Liver (tissue), 9 donors: ENCODE measurements around the gene IL10. TPM values are rescaled to one million over a fixed set of nuclear protein-coding genes. Genes with fewer than 3 reads are reported as not detected.

Source experiments
- DNase-seq: peaks from one replicate; pipeline ENCODE4 v3.0.0-alpha.2; 2017; ENCODE audit warnings: low spot score
- H3K27ac ChIP-seq, 2 donors: one replicate each; pipeline ENCODE4 v1.7.0; 2013; ENCODE audit warnings: inconsistent platforms in 2 of 2, low read length in 2 of 2, control low read depth in 1 of 2, low read depth in 1 of 2, mild to moderate bottlenecking in 1 of 2
- H3K27me3 ChIP-seq, 4 donors: one replicate each; pipeline versions ENCODE4 v1.6.1 to v1.7.0; 2013; ENCODE audit warnings: low read length in 3 of 4, inconsistent platforms in 1 of 4, mild to moderate bottlenecking in 1 of 4, moderate library complexity in 1 of 4; ENCODE audit not compliant: control insufficient read depth in 4 of 4, insufficient read depth in 4 of 4
- H3K36me3 ChIP-seq, 4 donors: one replicate each; pipeline versions ENCODE4 v1.6.1 to v1.7.0; 2013; ENCODE audit warnings: low read length in 3 of 4, mild to moderate bottlenecking in 3 of 4, low read depth in 1 of 4, moderate library complexity in 1 of 4; ENCODE audit not compliant: control insufficient read depth in 4 of 4, insufficient read depth in 3 of 4
- H3K4me1 ChIP-seq, 4 donors: one replicate each; pipeline versions ENCODE4 v1.6.1 to v1.7.0; 2013; ENCODE audit warnings: low read length in 3 of 4, mild to moderate bottlenecking in 3 of 4, moderate library complexity in 1 of 4; ENCODE audit not compliant: control insufficient read depth in 4 of 4, insufficient read depth in 4 of 4
- H3K4me3 ChIP-seq, 3 donors: one replicate each; pipeline versions ENCODE4 v1.6.1 to v1.7.0; 2013; ENCODE audit warnings: low read length in 3 of 3, control low read depth in 1 of 3, low read depth in 1 of 3, mild to moderate bottlenecking in 1 of 3
- H3K9ac ChIP-seq, 2 donors: one replicate each; pipeline ENCODE4 v1.7.0; 2013; ENCODE audit warnings: low read length in 2 of 2, mild to moderate bottlenecking in 2 of 2, moderate library complexity in 2 of 2, control low read depth in 1 of 2, low read depth in 1 of 2
- H3K9me3 ChIP-seq, 4 donors: one replicate each; pipeline versions ENCODE4 v1.6.1 to v1.7.0; 2013; ENCODE audit warnings: low read length in 3 of 4; ENCODE audit not compliant: control insufficient read depth in 4 of 4
- EGR1 ChIP-seq, 2 donors: IDR thresholded peaks; 2 replicates each; pipeline ENCODE4 v1.6.1; 2016 to 2018; ENCODE audit warnings: antibody characterized with exemption in 2 of 2, low read depth in 2 of 2
- FOXA1 ChIP-seq: IDR thresholded peaks from 2 replicates; pipeline ENCODE4 v1.6.1; 2016; ENCODE audit warnings: antibody characterized with exemption
- FOXA2 ChIP-seq: IDR thresholded peaks from 2 replicates; pipeline ENCODE4 v1.6.1; 2016; ENCODE audit warnings: antibody characterized with exemption
- GABPA ChIP-seq, 2 donors: IDR thresholded peaks in 1 of 2; conservative IDR thresholded peaks in 1 of 2; 2 replicates each; pipeline ENCODE4 v1.6.1; 2016; ENCODE audit warnings: antibody characterized with exemption in 2 of 2, mild to moderate bottlenecking in 1 of 2, moderate library complexity in 1 of 2
- HNF4A ChIP-seq, 2 donors: conservative IDR thresholded peaks; 2 replicates each; pipeline ENCODE4 v1.6.1; 2016; ENCODE audit warnings: antibody characterized with exemption in 2 of 2, mild to moderate bottlenecking in 2 of 2
- JUND ChIP-seq, 2 donors: IDR thresholded peaks; 2 replicates each; pipeline ENCODE4 v1.6.1; 2016; ENCODE audit warnings: antibody characterized with exemption in 2 of 2
- NR2F2 ChIP-seq: IDR thresholded peaks from 2 replicates; pipeline ENCODE4 v1.6.1; 2016; ENCODE audit warnings: antibody characterized with exemption
- RAD21 ChIP-seq, 2 donors: IDR thresholded peaks; 2 replicates each; pipeline ENCODE4 v1.6.1; 2016; ENCODE audit warnings: antibody characterized with exemption in 2 of 2, mild to moderate bottlenecking in 2 of 2
- RXRA ChIP-seq, 2 donors: IDR thresholded peaks; 2 replicates each; pipeline ENCODE4 v1.6.1; 2017 to 2018; ENCODE audit warnings: antibody characterized with exemption in 2 of 2, mild to moderate bottlenecking in 1 of 2
- SP1 ChIP-seq: IDR thresholded peaks from 2 replicates; pipeline ENCODE4 v1.6.1; 2018; ENCODE audit warnings: antibody characterized with exemption, mild to moderate bottlenecking
- TAF1 ChIP-seq: conservative IDR thresholded peaks from 2 replicates; pipeline ENCODE4 v1.6.1; 2016; ENCODE audit warnings: antibody characterized with exemption, mild to moderate bottlenecking
- YY1 ChIP-seq: IDR thresholded peaks from 2 replicates; pipeline ENCODE4 v1.6.1; 2016; ENCODE audit warnings: antibody characterized with exemption, mild to moderate bottlenecking
- WGBS: extraction: QIAGEN DNeasy Blood & Tissue Kit; methylation state at CpG from one replicate; pipeline ENCODE4 v1.1.7; 2013; 5-methylcytosine and 5-hydroxymethylcytosine counted together
- polyA plus RNA-seq, 2 donors: library from polyadenylated mRNA; stranded (reverse) in 1 of 2; unstranded in 1 of 2; fragments of 200-250 nt in 1 of 2; fragments of >200 nt in 1 of 2; fragmentation: Nextera tagmentation in 1 of 2; extraction: Ambion mirVana in 1 of 2; gene quantifications; one replicate each; pipeline versions ENCODE4 v1.2.1 to v1.2.3, GENCODE V29; 2013 to 2015
- total RNA-seq, 2 donors: library from RNA; depleted of rRNA; stranded (reverse); fragments of >200 nt; gene quantifications; one replicate each; pipeline ENCODE4 v1.2.3, GENCODE V29; 2014
- TF ChIP-seq, protein P1 (sequence below): IDR thresholded peaks from 2 replicates; pipeline ENCODE4 v1.6.1; 2016; ENCODE audit warnings: antibody characterized with exemption
- TF ChIP-seq, protein P2 (sequence below): IDR thresholded peaks from 2 replicates; pipeline ENCODE4 v1.6.1; 2016; ENCODE audit warnings: antibody characterized with exemption, mild to moderate bottlenecking
- TF ChIP-seq, protein P3 (sequence below): fragments of 150-350 bp; IDR thresholded peaks from 2 replicates; pipeline ENCODE4 v1.5.1; 2017; ENCODE audit warnings: improper control_type of control experiment, low read depth, low read length; ENCODE audit not compliant: missing input control
- TF ChIP-seq, protein P4 (sequence below): IDR thresholded peaks from 2 replicates; pipeline ENCODE4 v1.6.1; 2016; ENCODE audit warnings: antibody characterized with exemption
- TF ChIP-seq, protein P5 (sequence below): IDR thresholded peaks from 2 replicates; pipeline ENCODE4 v1.6.1; 2016; ENCODE audit warnings: antibody characterized with exemption
- donor health status: healthy.
- donor health status: healthy.
- donor health status: healthy.
- donor health status: healthy.
- donor health status: healthy.

The IL10 gene
- total and polyA plus RNA-seq, 4 donors, result 0.23 to 1.4 (median 0.59) TPM

DNA sequence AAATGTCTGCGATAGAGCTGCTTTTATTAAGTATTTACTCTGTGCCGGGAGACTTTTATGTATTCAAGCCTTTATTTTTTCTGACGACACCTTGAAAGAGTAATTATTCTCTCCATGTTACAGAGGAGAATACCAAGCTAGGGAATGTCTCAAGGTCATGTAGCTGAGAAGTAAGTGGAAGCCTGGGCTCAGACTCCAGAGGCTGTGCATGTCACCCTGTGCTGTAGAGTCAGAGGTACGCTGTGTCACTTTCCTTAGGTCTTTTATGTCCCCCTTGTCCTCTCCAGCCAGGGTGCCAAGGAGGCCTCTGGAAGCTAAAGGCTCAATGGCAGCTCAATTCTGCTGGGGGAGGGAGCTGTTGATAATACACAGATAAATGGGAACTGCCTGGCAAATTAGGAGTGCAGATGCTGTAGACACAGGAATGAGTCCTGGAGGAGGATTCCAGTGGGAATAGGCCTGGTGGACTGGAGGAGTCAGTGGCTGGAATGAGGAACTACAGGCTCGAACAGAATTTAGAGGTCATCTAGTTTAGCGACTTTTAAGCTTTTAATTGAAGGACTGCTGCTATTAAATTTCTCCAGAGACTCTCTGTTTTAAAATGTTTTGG is 11.0 kb downstream of the IL10 start:
- H3K9me3 ChIP-seq, result peaks cover 0 to 2% (median 0%) of the 10 kb centered on the region in 4 donors
- H3K4me3 ChIP-seq, result no peak overlapping the region
- H3K27ac ChIP-seq, result no peak overlapping the region
- H3K4me1 ChIP-seq, result peaks cover 0 to 1% (median 0%) of the 10 kb centered on the region in 4 donors
- 82% methylated on average over 6 of the region's 6 CpGs for WGBS
- no peak for TF ChIP-seq JUND (IDR thresholded peaks at IDR 0.05)
- TF ChIP-seq FOXA1, result no peak
- TF ChIP-seq, protein P1, sequence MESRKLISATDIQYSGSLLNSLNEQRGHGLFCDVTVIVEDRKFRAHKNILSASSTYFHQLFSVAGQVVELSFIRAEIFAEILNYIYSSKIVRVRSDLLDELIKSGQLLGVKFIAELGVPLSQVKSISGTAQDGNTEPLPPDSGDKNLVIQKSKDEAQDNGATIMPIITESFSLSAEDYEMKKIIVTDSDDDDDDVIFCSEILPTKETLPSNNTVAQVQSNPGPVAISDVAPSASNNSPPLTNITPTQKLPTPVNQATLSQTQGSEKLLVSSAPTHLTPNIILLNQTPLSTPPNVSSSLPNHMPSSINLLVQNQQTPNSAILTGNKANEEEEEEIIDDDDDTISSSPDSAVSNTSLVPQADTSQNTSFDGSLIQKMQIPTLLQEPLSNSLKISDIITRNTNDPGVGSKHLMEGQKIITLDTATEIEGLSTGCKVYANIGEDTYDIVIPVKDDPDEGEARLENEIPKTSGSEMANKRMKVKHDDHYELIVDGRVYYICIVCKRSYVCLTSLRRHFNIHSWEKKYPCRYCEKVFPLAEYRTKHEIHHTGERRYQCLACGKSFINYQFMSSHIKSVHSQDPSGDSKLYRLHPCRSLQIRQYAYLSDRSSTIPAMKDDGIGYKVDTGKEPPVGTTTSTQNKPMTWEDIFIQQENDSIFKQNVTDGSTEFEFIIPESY, result no peak
- no peak for TF ChIP-seq TAF1
- TF ChIP-seq HNF4A (conservative IDR thresholded peaks at IDR 0.05), result no peak
- TF ChIP-seq NR2F2, result no peak
- TF ChIP-seq, protein P2, sequence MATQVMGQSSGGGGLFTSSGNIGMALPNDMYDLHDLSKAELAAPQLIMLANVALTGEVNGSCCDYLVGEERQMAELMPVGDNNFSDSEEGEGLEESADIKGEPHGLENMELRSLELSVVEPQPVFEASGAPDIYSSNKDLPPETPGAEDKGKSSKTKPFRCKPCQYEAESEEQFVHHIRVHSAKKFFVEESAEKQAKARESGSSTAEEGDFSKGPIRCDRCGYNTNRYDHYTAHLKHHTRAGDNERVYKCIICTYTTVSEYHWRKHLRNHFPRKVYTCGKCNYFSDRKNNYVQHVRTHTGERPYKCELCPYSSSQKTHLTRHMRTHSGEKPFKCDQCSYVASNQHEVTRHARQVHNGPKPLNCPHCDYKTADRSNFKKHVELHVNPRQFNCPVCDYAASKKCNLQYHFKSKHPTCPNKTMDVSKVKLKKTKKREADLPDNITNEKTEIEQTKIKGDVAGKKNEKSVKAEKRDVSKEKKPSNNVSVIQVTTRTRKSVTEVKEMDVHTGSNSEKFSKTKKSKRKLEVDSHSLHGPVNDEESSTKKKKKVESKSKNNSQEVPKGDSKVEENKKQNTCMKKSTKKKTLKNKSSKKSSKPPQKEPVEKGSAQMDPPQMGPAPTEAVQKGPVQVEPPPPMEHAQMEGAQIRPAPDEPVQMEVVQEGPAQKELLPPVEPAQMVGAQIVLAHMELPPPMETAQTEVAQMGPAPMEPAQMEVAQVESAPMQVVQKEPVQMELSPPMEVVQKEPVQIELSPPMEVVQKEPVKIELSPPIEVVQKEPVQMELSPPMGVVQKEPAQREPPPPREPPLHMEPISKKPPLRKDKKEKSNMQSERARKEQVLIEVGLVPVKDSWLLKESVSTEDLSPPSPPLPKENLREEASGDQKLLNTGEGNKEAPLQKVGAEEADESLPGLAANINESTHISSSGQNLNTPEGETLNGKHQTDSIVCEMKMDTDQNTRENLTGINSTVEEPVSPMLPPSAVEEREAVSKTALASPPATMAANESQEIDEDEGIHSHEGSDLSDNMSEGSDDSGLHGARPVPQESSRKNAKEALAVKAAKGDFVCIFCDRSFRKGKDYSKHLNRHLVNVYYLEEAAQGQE, result no peak
- no peak for TF ChIP-seq RXRA (IDR thresholded peaks at IDR 0.05)
- DNase-seq, result no peak
- no peaks in the 10 kb centered on the region for H3K36me3 ChIP-seq
- H3K27me3 ChIP-seq, result peaks cover 0 to 2% (median 0%) of the 10 kb centered on the region in 4 donors
- no peak overlapping the region for H3K9ac ChIP-seq

DNA sequence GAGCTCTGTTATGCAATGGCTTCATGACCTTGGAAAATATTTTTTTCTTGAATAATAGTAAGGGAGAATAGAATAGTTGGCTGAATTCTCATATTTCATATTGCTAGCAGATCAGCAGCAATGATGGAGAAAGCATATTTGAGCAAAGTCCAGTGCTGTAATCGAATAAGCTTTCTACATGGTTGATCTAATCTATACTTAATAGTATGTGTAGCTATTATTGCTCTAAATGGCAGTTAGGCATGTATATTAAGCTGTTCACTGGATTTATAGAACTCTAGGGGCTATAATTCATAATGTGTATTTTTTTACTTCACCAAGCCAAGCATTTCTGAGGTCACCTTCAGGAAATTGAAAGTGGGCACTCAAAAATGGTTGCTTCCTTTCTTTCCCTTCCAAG is 11.7 kb downstream of the IL10 start:
- 92% methylated on average over 1 of the region's 1 CpG for WGBS
- Histone ChIP-seq H3K27ac (no peak overlapping the region), H3K9ac (no peak overlapping the region), H3K9me3 (peaks cover 0 to 2% (median 0%) of the 10 kb centered on the region in 4 donors), H3K4me3 (no peak overlapping the region), H3K4me1 (peaks cover 0 to under 1% (median 0%) of the 10 kb centered on the region in 4 donors), H3K27me3 (peaks cover 0 to 2% (median 0%) of the 10 kb centered on the region in 4 donors), H3K36me3 (no peaks in the 10 kb centered on the region)
- TF ChIP-seq JUND (IDR thresholded peaks at IDR 0.05) (no peak), RAD21 (IDR thresholded peaks at IDR 0.05) (no peak), GABPA (IDR thresholded peaks at IDR 0.05 in 1 of 2, conservative IDR thresholded peaks at IDR 0.05 in 1 of 2) (no peak), EGR1 (IDR thresholded peaks at IDR 0.05; ENCODE audit: low read depth in 2 of 2) (no peak), YY1 (no peak), RXRA (IDR thresholded peaks at IDR 0.05) (no peak), HNF4A (conservative IDR thresholded peaks at IDR 0.05) (no peak), FOXA1 (no peak), SP1 (no peak), TAF1 (no peak), FOXA2 (no peak), NR2F2 (no peak)
- TF ChIP-seq, protein P3, sequence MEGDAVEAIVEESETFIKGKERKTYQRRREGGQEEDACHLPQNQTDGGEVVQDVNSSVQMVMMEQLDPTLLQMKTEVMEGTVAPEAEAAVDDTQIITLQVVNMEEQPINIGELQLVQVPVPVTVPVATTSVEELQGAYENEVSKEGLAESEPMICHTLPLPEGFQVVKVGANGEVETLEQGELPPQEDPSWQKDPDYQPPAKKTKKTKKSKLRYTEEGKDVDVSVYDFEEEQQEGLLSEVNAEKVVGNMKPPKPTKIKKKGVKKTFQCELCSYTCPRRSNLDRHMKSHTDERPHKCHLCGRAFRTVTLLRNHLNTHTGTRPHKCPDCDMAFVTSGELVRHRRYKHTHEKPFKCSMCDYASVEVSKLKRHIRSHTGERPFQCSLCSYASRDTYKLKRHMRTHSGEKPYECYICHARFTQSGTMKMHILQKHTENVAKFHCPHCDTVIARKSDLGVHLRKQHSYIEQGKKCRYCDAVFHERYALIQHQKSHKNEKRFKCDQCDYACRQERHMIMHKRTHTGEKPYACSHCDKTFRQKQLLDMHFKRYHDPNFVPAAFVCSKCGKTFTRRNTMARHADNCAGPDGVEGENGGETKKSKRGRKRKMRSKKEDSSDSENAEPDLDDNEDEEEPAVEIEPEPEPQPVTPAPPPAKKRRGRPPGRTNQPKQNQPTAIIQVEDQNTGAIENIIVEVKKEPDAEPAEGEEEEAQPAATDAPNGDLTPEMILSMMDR, result no peak
- TF ChIP-seq, protein P4, sequence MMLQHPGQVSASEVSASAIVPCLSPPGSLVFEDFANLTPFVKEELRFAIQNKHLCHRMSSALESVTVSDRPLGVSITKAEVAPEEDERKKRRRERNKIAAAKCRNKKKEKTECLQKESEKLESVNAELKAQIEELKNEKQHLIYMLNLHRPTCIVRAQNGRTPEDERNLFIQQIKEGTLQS, result no peak
- TF ChIP-seq, protein P5, sequence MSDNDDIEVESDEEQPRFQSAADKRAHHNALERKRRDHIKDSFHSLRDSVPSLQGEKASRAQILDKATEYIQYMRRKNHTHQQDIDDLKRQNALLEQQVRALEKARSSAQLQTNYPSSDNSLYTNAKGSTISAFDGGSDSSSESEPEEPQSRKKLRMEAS, result no peak
- TF ChIP-seq, protein P1, result no peak
- no peak for DNase-seq
